ENCODE measurements around the gene PPM1H.

DNA sequence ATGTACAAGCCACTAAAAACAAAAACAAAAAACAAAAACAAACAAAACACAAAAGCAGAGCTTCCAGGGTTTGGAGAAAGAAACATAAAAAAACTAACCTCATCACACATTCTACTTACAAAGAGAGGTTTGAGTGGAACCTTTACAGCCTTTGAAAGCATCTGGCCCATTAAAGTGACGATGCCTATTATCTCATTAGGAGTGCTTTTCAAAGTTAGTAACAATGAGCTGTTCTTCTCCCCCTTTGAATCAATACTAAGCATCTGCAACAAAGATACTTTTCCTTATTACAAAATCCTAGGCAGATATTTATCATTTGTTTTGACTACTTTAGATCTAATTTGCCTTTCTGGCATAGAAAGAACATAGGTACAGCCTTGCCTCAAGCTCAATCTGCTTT is 217.3 kb downstream of the PPM1H start:
- TF ChIP-seq POLR2A (IDR thresholded peaks at IDR 0.05; ENCODE audit: low read depth, low read length) (no peak), RFX5 (IDR thresholded peaks at IDR 0.05; ENCODE audit: low read depth, low read length) (no peak), IRF4 (IDR thresholded peaks at IDR 0.05; ENCODE audit: low read depth, low read length) (no peak), RCOR1 (conservative IDR thresholded peaks at IDR 0.05; ENCODE audit: low read depth, low read length) (no peak), CTCF (IDR thresholded peaks at IDR 0.05 in 2 of 3, conservative IDR thresholded peaks at IDR 0.05 in 1 of 3; ENCODE audit: control insufficient read depth in 2 of 3, extremely low read depth in 1 of 3, insufficient read depth in 1 of 3, low read depth in 3 of 3, low read length in 3 of 3) (no peak), SRF (IDR thresholded peaks at IDR 0.05; ENCODE audit: low read depth in 2 of 2, low read length in 2 of 2) (no peak), CREB1 (IDR thresholded peaks at IDR 0.05; ENCODE audit: low read depth) (no peak), ZBTB33 (IDR thresholded peaks at IDR 0.05) (no peak)

Data from GM12878 (cell line).